HL-60 (cell line): Measurements from ENCODE around the gene IFNG-AS1.

Source experiments
- DNase-seq, 2 experiments: peaks; one replicate each; pipeline ENCODE4 v3.0.0-alpha.2; 2010 to 2020; ENCODE audit warnings: low read depth in 1 of 2, low spot score in 1 of 2
- H3K27ac ChIP-seq: fragments of 250-450 bp; sonication (Bioruptor Pico); replicated peaks from 2 replicates; pipeline ENCODE4 v1.5.1; 2020; ENCODE audit warnings: mild to moderate bottlenecking, moderate library complexity
- H3K27me3 ChIP-seq: fragments of 250-450 bp; sonication (Bioruptor Pico); 2 replicates; pipeline ENCODE4 v1.5.1; 2021; ENCODE audit warnings: mild to moderate bottlenecking, moderate library complexity; ENCODE audit not compliant: insufficient read depth, poor library complexity, severe bottlenecking
- H3K4me3 ChIP-seq: replicated peaks from 2 replicates; pipeline ENCODE4 v1.5.1; 2011; ENCODE audit warnings: mild to moderate bottlenecking, control low read depth, low read length; ENCODE audit not compliant: insufficient read depth
- CTCF ChIP-seq: IDR thresholded peaks from one replicate; pipeline ENCODE4 v1.5.1; 2011; ENCODE audit warnings: low read length, control low read depth, inconsistent platforms; ENCODE audit not compliant: insufficient read depth
- GABPA ChIP-seq: IDR thresholded peaks from 2 replicates; pipeline ENCODE4 v1.6.1; 2012; ENCODE audit warnings: low read depth
- POLR2AphosphoS5 ChIP-seq: IDR thresholded peaks from 2 replicates; pipeline ENCODE4 v1.6.1; 2012; ENCODE audit warnings: low read depth
- REST ChIP-seq: IDR thresholded peaks from 2 replicates; pipeline ENCODE4 v1.6.1; 2012; ENCODE audit warnings: low read depth; ENCODE audit not compliant: insufficient replicate concordance
- SPI1 ChIP-seq: IDR thresholded peaks from 2 replicates; pipeline ENCODE4 v1.6.1; 2012; ENCODE audit warnings: low read depth, mild to moderate bottlenecking, borderline replicate concordance

Gene IFNG-AS1

GRCh38 chr12:68016136-68016535 is 26.9 kb downstream of the IFNG-AS1 start:
- DNase-seq: no peak
- H3K27ac ChIP-seq: no peak overlapping the region
- no peak for TF ChIP-seq POLR2AphosphoS5
- TF ChIP-seq SPI1: no peak
- no peak for TF ChIP-seq CTCF
- TF ChIP-seq GABPA: no peak
- no peak for TF ChIP-seq REST
- no peak overlapping the region for H3K4me3 ChIP-seq
- no peaks in the 10 kb centered on the region for H3K27me3 ChIP-seq

GRCh38 chr12:68018315-68018714 is 29.1 kb downstream of the IFNG-AS1 start:
- TF ChIP-seq REST: no peak
- TF ChIP-seq POLR2AphosphoS5: no peak
- TF ChIP-seq GABPA: no peak
- no peak overlapping the region for H3K27ac ChIP-seq
- no peak overlapping the region for H3K4me3 ChIP-seq
- no peak for DNase-seq
- no peaks in the 10 kb centered on the region for H3K27me3 ChIP-seq

- DNase-seq: no peak
- H3K4me3 ChIP-seq: no peak overlapping the region
- H3K27ac ChIP-seq: no peak overlapping the region
- no peak for TF ChIP-seq REST
- no peak for TF ChIP-seq GABPA
- no peak for TF ChIP-seq CTCF
- no peak for TF ChIP-seq SPI1
- H3K27me3 ChIP-seq: no peaks in the 10 kb centered on the region
Measured at GRCh38 chr12:68020049-68020448, 30.8 kb downstream of the IFNG-AS1 start.

- DNase-seq: no peak
- Histone ChIP-seq H3K4me3 (no peak overlapping the region), H3K27ac (no peak overlapping the region), H3K27me3 (no peaks in the 10 kb centered on the region)
- no peak for TF ChIP-seq CTCF
- no peak for TF ChIP-seq POLR2AphosphoS5
- no peak for TF ChIP-seq GABPA
- TF ChIP-seq SPI1: no peak
- no peak for TF ChIP-seq REST
Measured at GRCh38 chr12:68020699-68021098, 31.5 kb downstream of the IFNG-AS1 start.
